Osteoblast (primary cell): ENCODE data around the gene MND1. TPM values are rescaled to one million over a fixed set of nuclear protein-coding genes. Genes with fewer than 3 reads are reported as not detected.

Source experiments
- DNase-seq: peaks from one replicate; pipeline ENCODE4 v3.0.0; 2011; ENCODE audit warnings: low spot score, mixed read lengths; ENCODE audit not compliant: insufficient read length; ENCODE audit errors: missing footprints
- H2AFZ ChIP-seq: 2 replicates; pipeline ENCODE4 v1.6.0; 2011; ENCODE audit warnings: mild to moderate bottlenecking, low read length
- H3K27ac ChIP-seq: 2 replicates; pipeline ENCODE4 v1.5.1; 2011; ENCODE audit warnings: mild to moderate bottlenecking, low read depth, low read length, moderate library complexity
- H3K27me3 ChIP-seq: 2 replicates; pipeline ENCODE4 v1.6.0; 2012; ENCODE audit warnings: mild to moderate bottlenecking, control low read depth, inconsistent platforms, low read length, moderate library complexity; ENCODE audit not compliant: insufficient read depth
- H3K36me3 ChIP-seq: 2 replicates; pipeline ENCODE4 v1.5.1; 2011; ENCODE audit warnings: mild to moderate bottlenecking, low read length, control low read depth, moderate library complexity; ENCODE audit not compliant: insufficient read depth
- H3K4me1 ChIP-seq: 2 replicates; pipeline ENCODE4 v1.5.1; 2011; ENCODE audit warnings: mild to moderate bottlenecking, low read length, control low read depth, moderate library complexity; ENCODE audit not compliant: insufficient read depth
- H3K4me2 ChIP-seq: 2 replicates; pipeline ENCODE4 v1.6.0; 2011; ENCODE audit warnings: mild to moderate bottlenecking, low read length; ENCODE audit not compliant: insufficient read depth
- H3K4me3 ChIP-seq: fragments of 200-600 bp; sonication (generic); 3 replicates; pipeline ENCODE4 v1.5.1; 2012; ENCODE audit warnings: mild to moderate bottlenecking, low read length, inconsistent platforms; ENCODE audit not compliant: insufficient read depth
- H3K79me2 ChIP-seq: 2 replicates; pipeline ENCODE4 v1.6.0; 2012; ENCODE audit warnings: mild to moderate bottlenecking, low read length, control low read depth, inconsistent platforms; ENCODE audit not compliant: insufficient read depth
- H3K9me3 ChIP-seq: 2 replicates; pipeline ENCODE4 v1.5.1; 2011; ENCODE audit warnings: low read depth, low read length, control low read depth
- H4K20me1 ChIP-seq: 2 replicates; pipeline ENCODE4 v1.6.0; 2012; ENCODE audit warnings: mild to moderate bottlenecking, low read length, control low read depth; ENCODE audit not compliant: insufficient read depth
- total RNA-seq: library from RNA; depleted of rRNA; stranded (reverse); fragments of >200 nt; gene quantifications from 2 replicates; pipeline ENCODE4 v1.2.3, GENCODE V29; 2012
- TF ChIP-seq, protein P1 (sequence below): IDR thresholded peaks from 2 replicates; pipeline ENCODE4 v1.5.1; 2011; ENCODE audit warnings: mild to moderate bottlenecking, low read depth, low read length, moderate library complexity; ENCODE audit errors: extremely low read depth

The MND1 gene
- total RNA-seq, 1 donor, result 1.4 TPM

- H2AFZ ChIP-seq, result no peak overlapping the region
- H3K4me1 ChIP-seq, result peaks cover 9% of the 10 kb centered on the region
- TF ChIP-seq, protein P1, sequence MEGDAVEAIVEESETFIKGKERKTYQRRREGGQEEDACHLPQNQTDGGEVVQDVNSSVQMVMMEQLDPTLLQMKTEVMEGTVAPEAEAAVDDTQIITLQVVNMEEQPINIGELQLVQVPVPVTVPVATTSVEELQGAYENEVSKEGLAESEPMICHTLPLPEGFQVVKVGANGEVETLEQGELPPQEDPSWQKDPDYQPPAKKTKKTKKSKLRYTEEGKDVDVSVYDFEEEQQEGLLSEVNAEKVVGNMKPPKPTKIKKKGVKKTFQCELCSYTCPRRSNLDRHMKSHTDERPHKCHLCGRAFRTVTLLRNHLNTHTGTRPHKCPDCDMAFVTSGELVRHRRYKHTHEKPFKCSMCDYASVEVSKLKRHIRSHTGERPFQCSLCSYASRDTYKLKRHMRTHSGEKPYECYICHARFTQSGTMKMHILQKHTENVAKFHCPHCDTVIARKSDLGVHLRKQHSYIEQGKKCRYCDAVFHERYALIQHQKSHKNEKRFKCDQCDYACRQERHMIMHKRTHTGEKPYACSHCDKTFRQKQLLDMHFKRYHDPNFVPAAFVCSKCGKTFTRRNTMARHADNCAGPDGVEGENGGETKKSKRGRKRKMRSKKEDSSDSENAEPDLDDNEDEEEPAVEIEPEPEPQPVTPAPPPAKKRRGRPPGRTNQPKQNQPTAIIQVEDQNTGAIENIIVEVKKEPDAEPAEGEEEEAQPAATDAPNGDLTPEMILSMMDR, result no peak
- no peaks in the 10 kb centered on the region for H3K27me3 ChIP-seq
- no peak overlapping the region for H3K4me2 ChIP-seq
- H4K20me1 ChIP-seq, result peaks cover 3% of the 10 kb centered on the region
- DNase-seq, result no peak
- no peak overlapping the region for H3K27ac ChIP-seq
- no peak overlapping the region for H3K4me3 ChIP-seq
- H3K9me3 ChIP-seq, result no peaks in the 10 kb centered on the region
- no peaks in the 10 kb centered on the region for H3K36me3 ChIP-seq
- H3K79me2 ChIP-seq, result no peaks in the 10 kb centered on the region
Observed at GRCh38 chr4:153327247-153327646, 17.2 kb upstream of the MND1 start.

- no peak for DNase-seq
- Histone ChIP-seq H3K4me1 (no peaks in the 10 kb centered on the region), H3K9me3 (no peaks in the 10 kb centered on the region), H3K27ac (no peak overlapping the region), H3K27me3 (no peaks in the 10 kb centered on the region), H2AFZ (no peak overlapping the region), H4K20me1 (no peaks in the 10 kb centered on the region), H3K36me3 (no peaks in the 10 kb centered on the region), H3K79me2 (no peaks in the 10 kb centered on the region), H3K4me3 (no peak overlapping the region), H3K4me2 (no peak overlapping the region)
- TF ChIP-seq, protein P1, result no peak
Observed at GRCh38 chr4:153332936-153333335, 11.6 kb upstream of the MND1 start.

GRCh38 chr4:153333874-153334273 is 10.6 kb upstream of the MND1 start:
- H3K27ac ChIP-seq, result no peak overlapping the region
- DNase-seq, result no peak
- TF ChIP-seq, protein P1, result no peak
- H3K4me1 ChIP-seq, result no peaks in the 10 kb centered on the region
- H3K36me3 ChIP-seq, result no peaks in the 10 kb centered on the region
- no peaks in the 10 kb centered on the region for H4K20me1 ChIP-seq
- H3K4me2 ChIP-seq, result no peak overlapping the region
- H3K79me2 ChIP-seq, result no peaks in the 10 kb centered on the region
- H3K27me3 ChIP-seq, result no peaks in the 10 kb centered on the region
- H3K4me3 ChIP-seq, result no peak overlapping the region
- no peaks in the 10 kb centered on the region for H3K9me3 ChIP-seq
- no peak overlapping the region for H2AFZ ChIP-seq

DNA sequence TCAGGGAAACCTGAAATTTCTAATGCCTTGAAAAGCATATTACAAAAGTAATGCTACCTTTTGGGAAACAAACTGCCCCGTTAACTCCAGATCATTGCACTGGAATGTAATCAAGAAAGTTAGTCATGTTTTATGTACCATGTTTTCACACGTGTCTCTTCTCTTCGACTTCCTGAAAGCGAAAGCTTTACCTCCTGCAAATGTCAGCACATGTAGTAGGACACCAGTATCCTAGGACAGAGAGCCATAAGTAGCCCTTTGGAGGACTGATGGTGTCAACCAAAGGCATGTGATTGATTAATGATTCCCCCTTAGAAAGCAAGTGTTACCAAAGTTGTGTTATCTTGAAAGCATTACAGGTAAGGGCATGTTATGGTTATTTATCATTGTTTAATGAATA is 8.8 kb upstream of the MND1 start:
- TF ChIP-seq, protein P1, result no peak
- Histone ChIP-seq H3K27ac (no peak overlapping the region), H3K9me3 (no peaks in the 10 kb centered on the region), H3K36me3 (no peaks in the 10 kb centered on the region), H3K4me2 (no peak overlapping the region), H3K4me1 (no peaks in the 10 kb centered on the region), H4K20me1 (no peaks in the 10 kb centered on the region), H3K79me2 (no peaks in the 10 kb centered on the region), H3K4me3 (no peak overlapping the region), H2AFZ (no peak overlapping the region), H3K27me3 (no peaks in the 10 kb centered on the region)
- no peak for DNase-seq
